22Rv1 (cell line): ENCODE results near the gene ALDH16A1.

ENCODE experiments used
- ZFX ChIP-seq: fragments of 450-650 bp; IDR thresholded peaks from 2 replicates; pipeline ENCODE4 v1.6.1; 2017; ENCODE audit warnings: antibody characterized with exemption, borderline replicate concordance
- TF ChIP-seq, protein P1 (sequence below): fragments of 450-650 bp; IDR thresholded peaks from 2 replicates; pipeline ENCODE4 v1.5.1; 2017; ENCODE audit warnings: mild to moderate bottlenecking

DNA sequence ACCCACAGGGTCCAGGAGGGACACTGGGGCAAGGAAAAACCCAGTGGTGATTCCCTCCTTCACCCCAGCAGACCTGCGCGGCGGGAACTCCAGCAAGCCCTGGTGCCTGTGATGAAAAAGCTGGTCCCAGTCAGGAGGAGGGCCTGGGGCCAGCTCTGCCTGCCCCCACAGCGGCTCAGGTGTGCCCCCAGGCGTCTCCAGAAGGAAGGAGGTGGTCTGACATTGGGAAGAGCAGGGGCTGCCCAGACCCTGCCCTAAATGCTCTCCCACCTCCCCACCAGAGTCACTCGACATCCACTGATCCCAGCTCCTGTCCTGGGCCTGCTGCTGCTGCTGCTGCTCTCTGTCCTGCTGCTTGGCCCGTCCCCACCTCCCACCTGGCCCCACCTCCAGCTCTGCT, 35.9 kb upstream of the ALDH16A1 start:
- TF ChIP-seq, protein P1, sequence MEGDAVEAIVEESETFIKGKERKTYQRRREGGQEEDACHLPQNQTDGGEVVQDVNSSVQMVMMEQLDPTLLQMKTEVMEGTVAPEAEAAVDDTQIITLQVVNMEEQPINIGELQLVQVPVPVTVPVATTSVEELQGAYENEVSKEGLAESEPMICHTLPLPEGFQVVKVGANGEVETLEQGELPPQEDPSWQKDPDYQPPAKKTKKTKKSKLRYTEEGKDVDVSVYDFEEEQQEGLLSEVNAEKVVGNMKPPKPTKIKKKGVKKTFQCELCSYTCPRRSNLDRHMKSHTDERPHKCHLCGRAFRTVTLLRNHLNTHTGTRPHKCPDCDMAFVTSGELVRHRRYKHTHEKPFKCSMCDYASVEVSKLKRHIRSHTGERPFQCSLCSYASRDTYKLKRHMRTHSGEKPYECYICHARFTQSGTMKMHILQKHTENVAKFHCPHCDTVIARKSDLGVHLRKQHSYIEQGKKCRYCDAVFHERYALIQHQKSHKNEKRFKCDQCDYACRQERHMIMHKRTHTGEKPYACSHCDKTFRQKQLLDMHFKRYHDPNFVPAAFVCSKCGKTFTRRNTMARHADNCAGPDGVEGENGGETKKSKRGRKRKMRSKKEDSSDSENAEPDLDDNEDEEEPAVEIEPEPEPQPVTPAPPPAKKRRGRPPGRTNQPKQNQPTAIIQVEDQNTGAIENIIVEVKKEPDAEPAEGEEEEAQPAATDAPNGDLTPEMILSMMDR = no peak
- TF ChIP-seq ZFX = no peak
